HG03103 (cell line): ENCODE data around the gene GIT1.

Experiments used
- ATAC-seq: cut with Tn5 transposase; IDR thresholded peaks from one replicate; pipeline ENCODE4 v1.9.1; 2021; ENCODE audit warnings: low read depth; ENCODE audit not compliant: unreplicated experiment

GIT1 gene

DNA sequence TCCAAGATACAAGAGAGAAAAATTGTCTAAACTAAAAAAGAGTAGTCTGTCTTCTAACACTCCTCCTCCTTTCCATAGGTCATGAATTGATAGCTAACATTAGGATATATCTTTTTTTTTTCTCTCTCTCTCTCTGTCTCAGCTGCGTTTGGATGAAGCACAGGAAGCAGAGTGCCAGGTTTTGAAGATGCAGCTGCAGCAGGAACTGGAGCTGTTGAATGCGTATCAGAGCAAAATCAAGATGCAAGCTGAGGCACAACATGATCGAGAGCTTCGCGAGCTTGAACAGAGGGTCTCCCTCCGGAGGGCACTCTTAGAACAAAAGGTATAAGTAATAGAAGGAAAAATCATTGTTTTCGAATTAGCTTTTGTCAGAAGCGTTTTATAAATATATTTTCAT lies 55.5 kb downstream of the GIT1 start:
- no peak for ATAC-seq

DNA sequence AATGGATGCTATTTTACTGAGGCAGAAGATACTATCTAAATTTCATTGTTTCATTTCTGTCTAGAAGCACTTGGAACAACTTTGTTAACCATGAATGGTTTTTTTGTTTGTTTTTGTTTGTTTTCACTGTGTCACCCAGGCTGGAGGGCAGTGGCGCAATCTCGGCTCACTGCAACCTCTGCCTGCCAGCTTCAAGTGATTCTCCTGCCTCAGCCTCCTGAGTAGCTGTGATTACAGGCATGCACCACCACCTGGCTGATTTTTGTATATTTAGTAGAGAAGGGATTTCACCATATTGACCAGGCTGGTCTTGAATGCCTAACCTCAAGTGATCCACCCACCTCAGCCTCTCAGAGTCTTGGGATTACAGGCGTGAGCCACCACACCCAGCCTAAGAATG lies 63.1 kb downstream of the GIT1 start:
- ATAC-seq = no peak

DNA sequence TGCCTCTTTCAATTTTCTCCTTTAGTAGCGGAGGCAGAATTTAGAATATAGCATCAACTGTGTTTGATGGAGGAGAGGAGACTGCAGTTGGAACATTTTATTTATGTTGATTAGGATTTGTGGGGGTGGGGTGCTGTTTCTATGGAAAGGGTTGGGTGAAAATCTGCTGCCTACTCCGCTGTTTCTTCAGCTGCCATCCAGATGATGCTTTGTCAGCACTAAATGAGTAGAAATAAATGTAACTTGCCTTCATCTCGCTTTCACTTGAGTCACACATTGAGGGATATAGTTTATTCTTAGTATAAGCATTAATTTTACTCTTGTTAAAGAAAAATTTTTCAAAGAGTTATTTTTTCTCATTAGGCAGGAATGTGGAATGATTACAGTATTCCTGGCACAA lies 64.8 kb downstream of the GIT1 start:
- no peak for ATAC-seq
